GM21825 (cell line): Measurements from ENCODE around the gene CRYZ.
"Not testable (repeated sequence)": the region's sequence is repeated elsewhere in the genome, so short reads cannot be mapped to it uniquely, and the experiment has no call there.

Experiments used
- ATAC-seq: cut with Tn5 transposase; IDR thresholded peaks from one replicate; pipeline ENCODE4 v1.9.1; 2021; ENCODE audit warnings: mild to moderate bottlenecking, moderate library complexity; ENCODE audit not compliant: unreplicated experiment

The CRYZ gene, protein sequence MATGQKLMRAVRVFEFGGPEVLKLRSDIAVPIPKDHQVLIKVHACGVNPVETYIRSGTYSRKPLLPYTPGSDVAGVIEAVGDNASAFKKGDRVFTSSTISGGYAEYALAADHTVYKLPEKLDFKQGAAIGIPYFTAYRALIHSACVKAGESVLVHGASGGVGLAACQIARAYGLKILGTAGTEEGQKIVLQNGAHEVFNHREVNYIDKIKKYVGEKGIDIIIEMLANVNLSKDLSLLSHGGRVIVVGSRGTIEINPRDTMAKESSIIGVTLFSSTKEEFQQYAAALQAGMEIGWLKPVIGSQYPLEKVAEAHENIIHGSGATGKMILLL

DNA sequence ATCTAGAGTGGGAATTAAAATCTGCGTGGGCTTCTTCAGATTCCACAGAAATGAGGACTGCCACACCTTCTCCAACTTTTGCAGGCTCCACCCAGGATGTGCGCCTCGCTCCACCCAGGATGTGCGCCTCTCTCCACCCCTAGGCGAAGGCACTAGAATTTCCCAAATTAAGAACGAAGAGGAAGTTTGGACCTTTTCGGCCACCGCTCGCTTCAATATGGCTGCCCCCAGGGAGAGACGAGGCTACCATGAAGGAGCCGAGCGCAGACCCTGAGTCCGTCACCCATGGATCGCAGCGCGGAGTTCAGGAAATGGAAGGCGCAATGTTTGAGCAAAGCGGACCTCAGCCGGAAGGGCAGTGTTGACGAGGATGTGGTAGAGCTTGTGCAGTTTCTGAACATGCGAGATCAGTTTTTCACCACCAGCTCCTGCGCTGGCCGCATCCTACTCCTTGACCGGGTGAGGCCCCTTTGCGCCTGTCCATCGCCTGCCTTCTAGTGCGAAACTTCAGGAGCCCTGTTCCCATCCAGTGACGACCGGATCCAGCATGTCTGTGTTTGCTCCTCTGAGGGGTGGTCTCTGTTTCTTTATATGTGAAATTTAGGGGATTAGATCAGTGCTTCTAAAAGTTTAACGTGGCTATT lies at the start of gene CRYZ, which contains the start of gene TYW3:
Gene CRYZ (minus strand): TSS at position 91 of the 644 bp plus-strand sequence. CDS start 8,229 bp downstream, outside the sequence.
Gene TYW3 (plus strand): TSS at position 193 of the 644 bp plus-strand sequence. CDS start 93 bp downstream, at position 286.
- ATAC-seq = peak; percentile 57

DNA sequence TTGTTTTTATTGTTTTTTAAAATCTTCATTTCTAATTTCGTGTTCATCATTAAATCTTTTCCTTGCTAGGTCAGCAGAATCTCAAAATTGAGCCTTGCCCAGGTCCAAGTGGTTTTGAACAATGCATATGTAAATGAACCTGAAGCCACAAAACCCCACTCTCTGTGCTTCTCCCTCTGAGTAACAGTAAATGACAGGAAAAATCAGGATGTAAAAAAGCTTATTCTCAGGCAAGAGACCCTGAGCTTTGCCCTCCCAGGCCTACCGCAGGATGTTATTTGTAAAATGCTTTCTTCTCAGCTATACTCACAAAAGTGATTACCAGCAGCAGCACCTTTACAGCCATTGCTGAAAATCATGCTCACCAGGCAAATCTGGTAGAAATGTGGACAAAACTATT lies 47.7 kb upstream of the CRYZ start:
- no peak for ATAC-seq

DNA sequence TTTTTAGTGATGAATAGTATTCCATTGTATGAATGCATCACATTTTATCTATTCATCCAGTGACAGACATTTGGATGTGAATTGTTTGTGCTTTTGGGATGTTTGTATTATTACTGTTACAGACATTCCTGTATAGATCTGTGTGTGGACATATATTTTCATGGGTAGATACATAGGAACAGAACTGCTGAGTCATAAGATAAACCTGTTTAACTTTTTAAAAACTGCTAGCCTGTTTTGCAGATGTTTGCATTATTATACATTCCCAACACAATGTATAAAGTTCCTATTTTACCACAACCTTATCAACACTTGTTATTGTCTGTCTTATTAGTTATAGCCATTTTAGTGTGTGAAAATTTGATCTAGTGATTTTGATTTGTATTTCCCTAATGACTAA lies 46.9 kb upstream of the CRYZ start:
- no peak for ATAC-seq

DNA sequence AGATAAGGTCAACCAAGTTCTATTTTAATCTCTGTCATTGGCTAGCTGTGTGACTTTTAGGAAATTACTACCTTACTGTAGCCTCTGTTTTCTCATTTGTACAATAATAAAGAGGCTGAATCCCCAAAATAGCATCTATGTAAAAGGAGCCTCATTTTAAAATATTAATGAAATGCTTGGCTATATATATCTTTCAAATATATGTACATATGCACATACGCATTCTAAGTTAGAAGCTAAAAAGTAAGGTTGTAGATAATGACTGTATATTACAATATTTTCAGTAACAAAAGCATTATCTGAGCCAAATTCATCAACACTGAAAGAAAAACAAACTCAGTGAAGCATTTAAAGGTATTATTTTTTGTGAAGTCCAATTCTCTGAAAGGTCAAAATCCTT lies 44.7 kb upstream of the CRYZ start:
- ATAC-seq = no peak

DNA sequence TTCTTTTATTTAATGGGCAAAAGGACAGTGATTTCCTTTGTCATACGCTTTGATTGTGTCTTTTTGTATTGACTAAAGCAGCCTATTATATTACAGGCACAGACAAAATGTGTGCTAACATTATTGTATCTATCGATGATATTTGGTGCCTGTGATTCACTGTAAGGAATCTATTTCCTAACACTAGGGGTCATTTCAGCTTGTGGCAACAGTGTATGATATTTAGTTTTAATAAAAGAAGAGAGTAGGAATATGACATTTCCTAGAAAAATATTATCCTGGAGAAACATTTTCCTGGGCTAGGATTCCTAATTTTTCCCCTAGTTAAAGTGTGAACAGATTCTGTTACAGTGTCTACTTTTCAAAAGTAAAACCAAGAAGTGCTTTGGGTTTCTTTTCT lies 42.9 kb upstream of the CRYZ start:
- ATAC-seq = no peak

DNA sequence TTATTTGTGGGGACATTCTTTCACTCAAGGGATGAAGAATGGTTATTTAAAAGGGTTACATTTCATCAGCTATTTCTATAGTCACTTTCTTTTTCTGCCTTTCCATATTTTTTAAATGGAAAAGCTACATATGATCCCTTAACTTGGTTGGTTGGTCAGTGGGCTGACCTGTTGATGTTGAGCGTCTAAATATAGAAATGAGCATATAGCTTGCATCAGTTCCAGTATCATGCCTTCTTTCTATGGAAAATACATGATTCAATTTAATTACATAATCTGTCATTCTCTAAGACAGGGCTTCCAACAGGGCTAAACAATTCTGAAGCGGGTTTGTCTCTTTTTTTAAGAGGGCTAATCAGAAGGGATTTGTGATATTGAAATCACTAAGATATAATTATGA lies 40.7 kb upstream of the CRYZ start:
- no peak for ATAC-seq

DNA sequence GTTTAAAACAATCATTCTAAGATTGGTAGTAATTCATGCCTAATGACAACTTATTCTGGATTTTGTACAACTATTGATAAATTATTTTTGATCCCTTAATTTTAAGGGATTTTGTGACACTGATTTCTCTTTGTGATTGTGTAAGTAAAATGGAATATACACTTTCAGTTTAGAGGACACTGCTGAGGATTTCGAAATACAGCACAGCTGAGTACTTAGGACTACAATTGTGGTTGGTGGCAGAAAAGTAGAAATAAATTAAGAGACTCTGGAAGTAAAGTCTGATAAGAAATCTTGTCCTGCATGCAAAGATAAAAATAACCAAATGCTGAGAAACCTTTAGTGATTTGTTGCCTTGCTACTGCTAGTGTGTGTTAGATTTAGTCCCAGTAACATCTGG lies 40.1 kb upstream of the CRYZ start:
- no peak for ATAC-seq

DNA sequence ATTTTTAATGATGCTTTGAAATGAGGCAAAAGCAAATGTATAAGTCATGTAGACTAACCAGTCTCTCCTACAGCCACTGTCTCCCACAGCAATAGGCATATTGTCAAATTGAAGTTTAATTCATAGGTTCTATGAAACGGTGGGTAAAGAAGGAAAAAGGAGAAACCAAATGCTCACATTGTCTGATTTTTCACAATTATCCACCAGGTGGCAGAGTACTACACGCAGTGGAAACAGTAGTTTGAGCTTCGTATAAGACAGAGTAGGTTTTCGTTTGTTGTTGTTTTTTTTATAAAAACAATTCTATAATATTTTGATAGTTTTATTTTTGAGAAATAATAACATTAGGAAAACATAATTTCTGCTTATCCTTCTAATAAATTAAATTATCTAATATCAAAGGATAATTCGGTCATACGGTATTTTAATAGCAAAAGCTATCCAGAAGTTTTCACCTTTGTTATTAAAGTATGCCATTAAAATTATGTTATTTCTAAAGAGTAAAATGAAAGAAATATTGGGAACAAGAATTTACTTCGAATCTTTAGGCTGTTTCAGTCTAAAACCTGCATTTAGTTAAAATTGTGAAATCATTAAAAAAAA lies 39.2 kb upstream of the CRYZ start:
- ATAC-seq = peak; percentile 73

DNA sequence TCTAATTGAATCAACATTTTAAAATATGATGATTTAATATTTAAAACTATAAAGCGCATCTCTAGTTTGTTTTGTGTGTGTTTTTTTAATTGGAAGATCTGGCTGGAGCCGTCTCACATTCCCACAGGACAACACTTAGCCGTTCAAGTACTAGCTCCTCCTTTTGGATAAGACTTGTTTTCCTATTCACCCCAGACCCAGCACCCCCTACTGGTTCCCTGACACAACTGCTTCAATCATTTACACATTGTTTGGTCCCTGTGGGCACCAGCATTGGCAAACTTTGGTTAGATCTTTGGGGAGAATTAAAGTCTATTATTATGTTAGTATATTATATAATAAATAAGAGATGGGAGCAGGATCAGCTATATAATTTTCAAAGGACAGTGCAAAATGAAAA lies 34.6 kb upstream of the CRYZ start:
- ATAC-seq = peak; percentile 49

DNA sequence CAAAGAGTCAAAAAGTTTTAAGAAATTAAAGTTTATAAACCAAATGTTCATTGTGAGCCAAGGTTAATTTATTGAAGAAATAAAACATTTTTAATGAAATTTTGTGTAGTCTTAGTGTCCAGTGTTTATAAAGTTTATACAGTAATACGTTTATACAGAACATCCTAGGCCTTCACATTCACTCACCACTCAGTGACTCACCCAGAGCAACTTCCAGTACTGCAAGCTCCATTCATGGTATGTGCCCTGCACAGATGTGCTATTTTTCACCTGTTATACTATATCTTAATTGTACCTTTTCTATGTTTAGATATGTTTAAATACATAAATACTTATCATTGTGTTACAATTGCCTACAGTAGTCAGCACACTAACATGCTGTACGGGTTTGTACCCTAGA lies 33.7 kb upstream of the CRYZ start:
- ATAC-seq = no peak

DNA sequence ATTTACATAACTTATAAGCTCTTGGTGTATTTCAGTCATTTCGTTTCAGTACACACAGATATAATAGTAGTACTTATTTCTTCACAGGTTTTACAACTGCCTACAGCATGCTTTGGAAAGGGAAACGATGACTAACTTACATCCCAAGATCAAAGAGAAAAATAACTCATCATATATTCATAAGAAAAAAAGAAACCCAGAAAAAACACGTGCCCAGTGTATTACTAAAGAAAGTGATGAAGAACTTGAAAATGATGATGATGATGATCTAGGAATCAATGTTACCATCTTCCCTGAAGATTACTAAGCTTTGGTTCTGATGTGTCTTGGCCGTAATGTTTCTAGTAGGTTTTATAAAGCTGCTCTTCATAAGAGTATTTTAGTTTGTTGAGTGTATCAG lies 31.0 kb upstream of the CRYZ start:
- no peak for ATAC-seq

DNA sequence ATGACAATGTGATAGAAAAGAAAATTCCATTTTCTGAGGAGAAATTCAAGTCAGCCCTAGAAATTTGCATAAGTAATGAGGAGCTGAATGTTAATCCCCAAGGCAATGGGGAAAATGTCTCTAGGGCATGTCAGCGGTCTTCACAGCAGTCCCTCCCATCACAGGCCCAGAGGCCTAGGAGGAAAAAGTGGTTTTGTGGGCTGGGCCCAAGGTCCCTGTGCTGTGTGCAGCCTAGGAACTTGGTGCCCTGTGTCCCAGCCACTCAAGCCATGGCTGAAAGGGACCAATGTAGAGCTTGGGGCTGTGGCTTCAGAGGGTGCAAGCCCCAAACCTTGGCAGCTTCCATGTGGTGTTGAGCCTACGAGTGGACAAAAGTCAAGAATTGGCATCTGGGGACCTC lies 23.8 kb upstream of the CRYZ start:
- not testable (repeated sequence) for ATAC-seq

DNA sequence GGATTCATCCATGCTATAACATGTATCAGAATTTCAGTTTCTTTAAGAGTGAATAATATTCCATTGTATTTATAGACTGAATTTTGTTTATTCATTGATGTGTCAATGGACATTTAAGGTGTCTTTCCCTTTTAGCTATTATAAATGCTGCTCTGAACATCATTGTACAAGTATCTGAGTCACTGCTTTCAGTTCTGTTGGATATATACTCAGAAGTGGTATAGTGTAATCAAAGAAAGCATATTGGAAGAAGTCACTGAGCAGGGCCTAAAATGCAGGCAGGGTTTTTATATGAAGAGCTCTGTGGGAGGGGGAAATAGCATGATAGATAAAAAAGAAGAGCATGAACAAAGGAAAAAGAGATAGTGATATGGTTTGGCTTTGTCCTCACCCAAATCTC lies 22.6 kb upstream of the CRYZ start:
- no peak for ATAC-seq

DNA sequence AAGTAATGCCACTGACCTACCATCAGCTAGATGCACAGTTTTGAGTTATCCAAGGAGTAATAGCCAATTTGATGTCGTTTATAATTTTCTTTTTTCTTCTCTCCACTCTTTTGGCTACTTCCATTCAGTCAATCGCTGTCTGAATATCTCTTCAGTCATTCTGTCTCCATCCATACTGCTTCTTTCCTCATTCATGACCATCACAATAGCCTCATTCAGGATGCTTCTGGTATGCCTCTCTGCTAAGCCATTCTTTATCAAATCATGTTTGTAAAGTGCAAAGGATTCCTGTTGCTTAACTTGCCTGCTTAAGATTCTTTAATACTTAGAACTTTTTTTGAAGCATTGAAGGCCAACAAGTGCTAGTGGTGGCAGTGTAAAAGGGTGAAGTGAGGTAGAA lies 20.3 kb upstream of the CRYZ start:
- no peak for ATAC-seq

DNA sequence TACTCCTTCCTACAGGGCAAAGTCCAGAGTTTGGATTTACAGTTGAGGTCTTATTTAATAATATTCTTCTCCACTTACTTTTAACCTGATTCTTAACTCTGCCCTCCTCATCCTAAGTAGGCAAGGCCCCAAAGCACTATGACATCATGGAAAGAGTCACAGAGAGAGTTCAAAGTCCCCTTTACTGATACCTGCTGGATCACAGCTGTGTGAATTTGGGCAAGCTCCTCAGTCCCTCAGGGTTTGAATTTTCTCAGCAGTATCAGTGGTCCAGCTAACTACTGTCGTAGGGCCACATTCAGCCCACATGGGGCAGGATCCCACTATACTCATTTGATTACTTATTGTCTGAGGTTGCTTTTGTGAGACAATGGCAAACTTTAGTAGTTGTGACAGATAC lies 16.1 kb upstream of the CRYZ start:
- no peak for ATAC-seq

DNA sequence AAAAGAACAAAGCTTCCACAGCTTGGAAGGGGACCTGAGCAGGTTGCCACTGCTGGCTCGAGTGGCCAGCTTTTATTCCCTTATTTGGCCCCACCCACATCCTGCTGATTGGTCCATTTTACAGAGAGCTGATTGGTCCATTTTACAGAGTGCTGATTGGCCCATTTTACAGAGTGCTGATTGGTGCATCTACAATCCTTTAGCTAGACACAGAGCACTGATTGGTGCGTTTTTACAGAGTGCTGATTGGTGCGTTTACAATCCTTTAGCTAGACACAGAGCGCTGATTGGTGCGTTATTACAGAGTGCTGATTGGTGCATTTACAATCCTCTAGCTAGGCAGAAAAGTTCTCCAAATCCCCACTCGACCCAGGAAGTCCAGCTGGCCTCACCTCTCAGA lies 12.4 kb upstream of the CRYZ start:
- not testable (repeated sequence) for ATAC-seq

DNA sequence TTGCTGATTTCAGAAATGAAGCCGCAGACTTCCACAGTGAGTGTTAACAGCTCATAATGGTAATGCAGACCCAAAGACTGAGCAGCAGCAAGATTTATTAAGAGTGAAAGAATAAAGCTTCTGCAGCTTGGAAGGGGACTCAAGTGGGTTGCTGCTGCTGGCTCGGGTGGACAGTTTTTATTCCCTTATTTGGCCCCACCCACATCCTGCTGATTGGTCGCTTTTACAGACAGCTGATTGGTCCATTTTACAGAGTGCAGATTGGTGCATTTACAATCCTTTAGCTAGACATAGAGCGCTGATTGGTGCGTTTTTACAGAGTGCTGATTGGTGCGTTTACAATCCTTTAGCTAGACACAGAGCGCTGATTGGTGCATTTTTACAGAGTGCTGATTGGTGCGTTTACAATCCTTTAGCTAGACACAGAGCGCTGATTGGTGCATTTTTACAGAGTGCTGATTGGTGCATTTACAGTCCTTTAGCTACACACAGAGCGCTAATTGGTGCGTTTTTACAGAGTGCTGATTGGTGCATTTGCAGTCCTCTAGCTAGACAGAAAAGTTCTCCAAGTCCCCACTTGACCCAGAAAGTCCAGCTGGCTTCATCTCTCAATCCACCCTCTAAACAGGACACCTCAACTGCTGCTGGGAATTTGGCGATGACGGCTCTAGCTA lies 7.6 kb upstream of the CRYZ start:
- not testable (repeated sequence) for ATAC-seq

DNA sequence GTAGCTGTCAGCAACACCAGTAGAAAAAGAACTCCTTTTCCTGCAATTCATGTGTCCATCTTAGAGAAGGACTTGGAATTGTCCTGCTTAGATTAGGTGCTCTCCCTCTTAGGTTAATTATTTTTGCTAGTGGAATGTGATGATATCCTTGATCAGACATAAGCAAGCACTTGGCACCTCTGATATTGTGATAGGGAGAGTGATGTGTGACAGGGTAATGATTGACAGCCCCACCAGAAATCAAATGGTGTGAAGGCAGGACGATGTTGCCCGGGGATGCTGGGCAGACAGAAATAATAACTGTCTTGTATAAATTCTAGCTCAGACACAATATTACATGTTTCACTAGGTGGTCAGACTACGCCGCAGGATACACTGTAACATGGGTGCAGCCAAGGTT lies 4.5 kb upstream of the CRYZ start:
- no peak for ATAC-seq

DNA sequence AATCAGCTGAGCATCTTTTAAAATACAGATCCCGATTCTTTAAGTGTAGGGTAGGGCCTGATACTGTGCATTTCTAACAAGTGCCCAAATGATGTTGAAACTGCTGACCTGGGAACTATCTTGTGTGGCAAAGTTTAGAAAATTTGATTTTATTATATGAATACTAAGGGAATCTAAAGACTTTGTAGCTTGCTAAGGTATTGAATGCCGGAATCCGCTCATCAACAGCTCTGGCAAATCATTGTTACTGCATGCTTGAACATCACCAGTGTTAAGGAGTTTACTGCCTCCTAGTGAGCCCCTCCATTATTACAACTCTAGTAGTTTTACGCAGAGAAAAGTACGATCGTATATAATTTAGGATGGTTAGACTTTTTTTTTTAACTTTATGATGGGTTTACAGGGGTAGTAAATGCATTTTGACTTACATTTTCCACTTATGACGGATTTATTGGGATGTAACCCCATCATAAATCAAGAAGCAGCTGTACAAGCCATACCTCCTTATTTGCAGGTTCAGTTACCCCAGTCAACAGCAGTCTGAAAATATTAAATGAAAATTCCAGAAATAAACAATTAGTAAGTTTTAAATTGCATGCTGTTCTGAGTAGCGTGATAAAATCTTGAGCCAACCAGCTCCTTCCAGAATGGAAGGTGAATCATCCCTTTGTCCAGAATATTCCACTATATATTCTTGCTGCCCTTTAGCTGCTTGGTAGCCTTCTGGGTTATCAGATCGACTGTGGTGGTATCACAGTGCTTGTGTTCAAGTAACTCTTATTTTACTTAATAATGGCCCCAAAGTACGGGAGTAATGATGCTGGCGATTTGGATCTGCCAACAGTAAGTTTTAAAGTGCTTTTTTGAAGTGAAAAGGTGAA lies 994 bp upstream of the CRYZ start:
- peak; percentile 54 for ATAC-seq

DNA sequence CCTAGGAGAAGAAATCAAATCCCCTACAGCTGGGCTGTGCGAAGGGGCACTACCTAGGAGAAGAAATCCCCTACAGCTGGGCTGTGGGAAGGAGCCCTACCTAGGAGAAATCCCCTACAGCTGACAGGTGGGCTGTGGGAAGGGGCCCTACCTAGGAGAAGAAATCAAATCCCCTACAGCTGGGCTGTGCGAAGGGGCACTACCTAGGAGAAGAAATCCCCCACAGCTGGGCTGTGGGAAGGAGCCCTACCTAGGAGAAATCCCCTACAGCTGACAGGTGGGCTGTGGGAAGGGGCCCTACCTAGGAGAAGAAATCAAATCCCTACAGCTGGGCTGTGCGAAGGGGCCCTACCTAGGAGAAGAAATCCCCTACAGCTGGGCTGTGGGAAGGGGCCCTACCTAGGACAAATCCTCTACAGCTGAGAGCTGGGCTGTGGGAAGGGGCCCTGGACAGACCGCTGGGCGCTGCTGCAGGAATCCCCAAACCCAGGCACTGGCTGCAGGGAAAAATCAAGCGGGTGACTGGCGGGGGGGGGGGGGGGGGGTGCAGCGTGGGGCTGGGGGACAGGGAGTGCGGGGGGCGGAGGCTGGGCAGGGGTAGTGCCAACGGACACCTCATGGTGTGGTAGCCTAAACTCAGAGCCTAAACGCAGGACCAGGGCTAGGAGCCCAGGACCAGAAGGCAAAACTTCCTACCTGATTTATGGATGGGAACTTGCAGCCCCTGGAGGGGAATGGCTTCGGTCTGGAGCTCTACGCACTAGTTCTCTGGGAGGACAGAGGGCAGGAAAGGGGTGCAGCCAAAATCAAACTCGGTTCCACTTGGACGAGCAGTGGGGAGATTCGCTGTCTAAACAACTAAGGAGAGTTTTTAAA lies 541 bp downstream of the CRYZ start:
- ATAC-seq = peak; percentile 11
